ENCODE results near the gene SSH3. TPM values are rescaled to one million over a fixed set of nuclear protein-coding genes. Genes with fewer than 3 reads are reported as not detected.
A peak's percentile ranks its signal among the peaks of the same experiment; 100 is the strongest.

The SSH3 gene
- total RNA-seq, 1 donor from 2014 or later, result 3.3 TPM

DNA sequence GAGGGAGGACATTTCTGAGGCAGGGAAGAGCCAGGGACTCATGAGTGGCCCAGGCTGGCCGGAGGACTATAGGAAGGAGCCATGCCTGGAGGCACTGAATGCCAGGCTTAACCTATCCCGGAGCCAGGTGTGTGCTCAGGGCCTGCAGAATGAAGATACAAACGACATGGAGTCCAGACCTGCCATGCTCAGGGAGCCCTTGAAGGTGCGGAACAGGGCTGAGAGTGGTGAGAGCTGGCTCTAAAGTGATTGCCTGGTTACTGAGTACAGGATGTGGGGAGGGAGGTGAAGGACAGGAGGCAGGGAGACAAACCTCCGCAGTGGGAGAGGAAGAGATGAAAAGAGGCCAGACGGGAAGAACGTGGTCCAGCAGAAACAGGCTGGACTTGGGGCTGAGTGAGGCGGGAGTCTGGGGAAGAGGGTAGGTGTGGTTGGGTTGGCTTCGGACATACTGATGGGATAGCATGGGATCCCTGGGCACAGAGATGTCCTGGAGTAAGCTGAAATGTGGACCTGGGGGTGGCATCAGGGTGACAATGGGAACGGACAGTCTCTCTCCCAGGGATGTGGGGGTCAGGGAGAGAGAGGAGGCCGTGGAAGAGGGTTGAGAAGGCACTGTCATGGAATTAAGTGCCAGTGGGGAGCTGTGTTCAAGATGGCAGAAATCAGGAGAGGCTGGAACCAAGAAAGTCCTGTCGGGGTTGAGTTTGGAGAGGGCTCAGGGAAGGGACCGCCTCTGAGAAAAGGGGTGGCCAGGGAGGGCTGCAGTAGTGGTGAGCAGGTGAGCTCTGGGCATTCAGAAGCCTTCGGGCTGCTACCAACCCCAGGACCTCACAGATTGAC, 15.8 kb upstream of the SSH3 start:
- TF ChIP-seq, protein P1, sequence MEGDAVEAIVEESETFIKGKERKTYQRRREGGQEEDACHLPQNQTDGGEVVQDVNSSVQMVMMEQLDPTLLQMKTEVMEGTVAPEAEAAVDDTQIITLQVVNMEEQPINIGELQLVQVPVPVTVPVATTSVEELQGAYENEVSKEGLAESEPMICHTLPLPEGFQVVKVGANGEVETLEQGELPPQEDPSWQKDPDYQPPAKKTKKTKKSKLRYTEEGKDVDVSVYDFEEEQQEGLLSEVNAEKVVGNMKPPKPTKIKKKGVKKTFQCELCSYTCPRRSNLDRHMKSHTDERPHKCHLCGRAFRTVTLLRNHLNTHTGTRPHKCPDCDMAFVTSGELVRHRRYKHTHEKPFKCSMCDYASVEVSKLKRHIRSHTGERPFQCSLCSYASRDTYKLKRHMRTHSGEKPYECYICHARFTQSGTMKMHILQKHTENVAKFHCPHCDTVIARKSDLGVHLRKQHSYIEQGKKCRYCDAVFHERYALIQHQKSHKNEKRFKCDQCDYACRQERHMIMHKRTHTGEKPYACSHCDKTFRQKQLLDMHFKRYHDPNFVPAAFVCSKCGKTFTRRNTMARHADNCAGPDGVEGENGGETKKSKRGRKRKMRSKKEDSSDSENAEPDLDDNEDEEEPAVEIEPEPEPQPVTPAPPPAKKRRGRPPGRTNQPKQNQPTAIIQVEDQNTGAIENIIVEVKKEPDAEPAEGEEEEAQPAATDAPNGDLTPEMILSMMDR (conservative IDR thresholded peaks at IDR 0.05), result no peak
- Mint-ChIP-seq H3K9me3 (no peaks in the 10 kb centered on the region), H3K27ac (ENCODE audit: unreplicated experiment) (peak overlapping the region; percentile 85), H3K4me3 (peak overlapping the region; percentile 81), H3K36me3 (ENCODE audit: low read depth) (peaks cover 6% of the 10 kb centered on the region), H3K4me1 (peaks cover 17% of the 10 kb centered on the region), H3K27me3 (ENCODE audit: low read depth) (peaks cover 2% of the 10 kb centered on the region)
- no peak for DNase-seq (ENCODE audit: low read depth, low spot score)

DNA sequence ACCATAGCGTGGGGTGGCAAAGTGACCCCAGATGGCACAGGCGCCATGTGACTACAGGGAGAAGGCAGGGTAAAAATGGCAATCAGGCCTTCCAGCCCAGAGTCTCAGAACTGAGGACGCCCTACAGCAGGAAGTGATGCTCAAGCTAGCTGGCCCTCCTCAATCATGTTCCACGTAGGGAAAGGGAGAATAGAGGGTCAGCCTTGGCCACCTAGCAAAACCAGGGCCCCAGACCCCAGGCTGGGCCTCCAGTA, 15.2 kb upstream of the SSH3 start:
- no peak for DNase-seq (ENCODE audit: low read depth, low spot score)
- Mint-ChIP-seq H3K4me1 (peaks cover 22% of the 10 kb centered on the region), H3K36me3 (ENCODE audit: low read depth) (peaks cover 12% of the 10 kb centered on the region), H3K4me3 (peak overlapping the region; percentile 81), H3K27ac (ENCODE audit: unreplicated experiment) (no peak overlapping the region), H3K27me3 (ENCODE audit: low read depth) (peaks cover 2% of the 10 kb centered on the region), H3K9me3 (no peaks in the 10 kb centered on the region)
- TF ChIP-seq, protein P1 (conservative IDR thresholded peaks at IDR 0.05), result no peak

DNA sequence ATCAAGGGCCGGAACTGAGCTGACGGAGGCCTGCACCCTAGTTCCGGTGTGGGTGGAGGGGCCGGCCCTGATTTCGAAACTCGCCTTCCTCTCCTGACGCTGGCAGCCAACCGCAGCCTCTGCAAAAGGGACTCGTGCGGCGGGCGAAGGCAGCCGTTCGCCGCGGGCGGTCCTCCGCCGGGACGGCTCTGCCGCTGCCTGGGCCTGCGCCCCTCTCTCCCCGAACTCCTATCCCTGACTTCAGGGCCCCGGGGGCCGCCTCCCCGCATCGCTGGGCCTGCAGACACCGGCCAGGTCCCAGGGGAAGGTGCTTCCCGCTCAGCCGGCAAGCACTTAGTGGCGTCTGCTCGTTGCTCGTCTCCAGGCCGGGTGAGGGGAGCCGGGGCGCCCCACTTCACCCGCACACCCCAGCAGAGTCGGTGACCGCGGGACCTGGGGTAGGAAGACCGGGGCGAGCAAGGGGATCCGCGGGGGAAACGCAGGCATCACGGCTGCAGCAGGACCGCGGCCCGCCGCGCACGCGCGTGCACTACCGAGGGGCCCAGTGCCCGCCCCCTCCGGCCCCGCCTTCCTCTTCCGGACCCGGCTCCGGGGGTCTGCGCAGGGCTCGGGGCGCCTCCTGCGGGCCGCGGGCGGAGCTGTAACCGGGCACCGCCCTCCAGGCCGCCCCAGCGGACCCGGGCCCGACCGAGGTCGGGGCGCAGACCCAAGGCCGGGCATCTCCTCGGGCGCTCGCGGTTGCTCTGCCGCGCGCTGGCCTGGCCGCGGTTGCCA, 14.7 kb upstream of the SSH3 start:
- H3K27ac Mint-ChIP-seq (ENCODE audit: unreplicated experiment), result no peak overlapping the region
- H3K4me3 Mint-ChIP-seq, result peak overlapping the region; percentile 81
- peaks cover 23% of the 10 kb centered on the region for H3K4me1 Mint-ChIP-seq
- H3K27me3 Mint-ChIP-seq (ENCODE audit: low read depth), result peaks cover 2% of the 10 kb centered on the region
- no peaks in the 10 kb centered on the region for H3K9me3 Mint-ChIP-seq
- TF ChIP-seq, protein P1 (conservative IDR thresholded peaks at IDR 0.05), result peak; percentile 52
- DNase-seq (ENCODE audit: low read depth, low spot score), result peak; percentile 84
- H3K36me3 Mint-ChIP-seq (ENCODE audit: low read depth), result peaks cover 13% of the 10 kb centered on the region

DNA sequence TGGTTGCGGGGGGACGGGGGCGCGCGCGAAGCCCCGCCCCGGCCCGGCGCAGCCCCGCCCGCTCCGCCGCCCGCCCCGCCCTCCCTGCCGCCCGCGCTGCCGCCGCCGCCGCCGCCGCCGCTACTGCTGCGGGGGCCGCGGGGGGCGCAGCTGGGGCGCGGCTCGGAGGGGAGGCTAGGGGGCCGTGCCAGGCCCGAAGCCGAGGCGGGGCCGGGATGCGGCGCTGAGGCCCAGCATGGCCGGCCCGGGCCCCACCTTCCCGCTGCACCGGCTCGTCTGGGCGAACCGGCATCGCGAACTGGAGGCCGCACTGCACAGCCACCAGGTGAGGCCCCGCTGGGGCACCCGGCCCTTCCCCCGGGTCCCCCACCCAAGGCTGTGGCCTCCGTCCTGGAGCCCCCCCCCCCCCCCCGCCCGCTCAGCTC, 14.1 kb upstream of the SSH3 start, which contains the start of gene ANKRD13D:
TSS of gene ANKRD13D (plus strand) at position 78 of the 425 bp plus-strand sequence. CDS start at position 236, 158 bp downstream.
- H3K27me3 Mint-ChIP-seq (ENCODE audit: low read depth), result peaks cover 2% of the 10 kb centered on the region
- peak within 1 kb of the TSS; percentile 89 for H3K4me3 Mint-ChIP-seq
- TF ChIP-seq, protein P1 (conservative IDR thresholded peaks at IDR 0.05), result no peak
- H3K4me1 Mint-ChIP-seq, result peaks cover 23% of the 10 kb centered on the region
- peaks cover 2% of the 10 kb centered on the region for H3K9me3 Mint-ChIP-seq
- H3K36me3 Mint-ChIP-seq (ENCODE audit: low read depth), result peaks cover 18% of the 10 kb centered on the region
- H3K27ac Mint-ChIP-seq (ENCODE audit: unreplicated experiment), result peak within 1 kb of the TSS; percentile 95
- DNase-seq (ENCODE audit: low read depth, low spot score), result no peak

DNA sequence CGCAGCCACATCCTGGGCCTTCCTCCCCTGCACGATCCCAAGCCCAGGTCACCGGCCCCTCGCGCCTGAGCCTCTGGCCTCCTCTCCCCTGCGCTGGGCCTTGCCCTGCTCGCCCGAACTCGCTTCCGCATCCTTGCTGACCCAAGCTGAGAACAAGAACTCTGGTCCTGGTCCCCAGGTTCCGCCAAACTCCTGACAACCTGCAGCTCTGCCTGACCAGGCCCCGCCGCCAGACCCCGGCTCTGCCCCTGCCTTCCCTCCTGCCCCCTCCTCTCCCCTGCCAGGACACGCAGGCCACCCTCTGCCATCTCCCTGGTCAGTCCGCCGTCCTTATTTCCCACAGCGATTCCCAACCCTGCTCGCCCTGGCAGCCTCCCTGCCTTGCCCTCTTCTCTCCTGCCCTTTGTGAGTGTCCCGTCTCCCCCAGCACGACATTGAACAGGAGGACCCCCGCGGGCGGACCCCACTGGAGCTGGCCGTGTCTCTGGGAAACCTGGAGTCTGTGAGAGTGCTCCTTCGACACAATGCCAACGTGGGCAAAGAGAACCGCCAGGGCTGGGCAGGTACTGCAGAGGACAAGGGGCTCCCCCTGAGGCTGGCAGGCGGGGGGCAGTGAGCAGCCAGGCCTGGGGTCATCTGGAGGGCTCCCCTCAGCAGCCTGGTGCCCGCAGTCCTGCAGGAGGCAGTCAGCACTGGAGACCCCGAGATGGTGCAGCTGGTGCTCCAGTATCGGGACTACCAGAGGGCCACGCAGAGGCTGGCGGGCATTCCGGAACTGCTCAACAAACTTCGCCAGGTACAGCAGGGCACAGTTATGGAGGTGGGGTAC, 13.5 kb upstream of the SSH3 start:
- DNase-seq (ENCODE audit: low read depth, low spot score), result no peak
- peaks cover 19% of the 10 kb centered on the region for H3K36me3 Mint-ChIP-seq (ENCODE audit: low read depth)
- peaks cover 2% of the 10 kb centered on the region for H3K9me3 Mint-ChIP-seq
- peak overlapping the region; percentile 89 for H3K4me3 Mint-ChIP-seq
- peaks cover 2% of the 10 kb centered on the region for H3K27me3 Mint-ChIP-seq (ENCODE audit: low read depth)
- TF ChIP-seq, protein P1 (conservative IDR thresholded peaks at IDR 0.05), result no peak
- H3K27ac Mint-ChIP-seq (ENCODE audit: unreplicated experiment), result peak overlapping the region; percentile 95
- H3K4me1 Mint-ChIP-seq, result peaks cover 23% of the 10 kb centered on the region

All from neural crest cell (in vitro differentiated cells).